SU-DHL-6 (cell line): ENCODE measurements around the gene C10orf53.

Experiments
- EZH2phosphoT487 ChIP-seq: fragments of 200-600 bp; sonication (generic), shearing (Covaris generic); conservative IDR thresholded peaks from 2 replicates; pipeline ENCODE4 v1.6.1; 2018; ENCODE audit warnings: mild to moderate bottlenecking, antibody characterized with exemption, low read length, moderate library complexity, mixed read lengths
- TF ChIP-seq, protein P1 (sequence below): fragments of 200-600 bp; sonication (generic); IDR thresholded peaks from one replicate; pipeline ENCODE4 v1.5.1; 2017; ENCODE audit warnings: antibody characterized with exemption, mild to moderate bottlenecking, low read length, moderate library complexity; ENCODE audit not compliant: insufficient read depth, poor library complexity, severe bottlenecking

DNA sequence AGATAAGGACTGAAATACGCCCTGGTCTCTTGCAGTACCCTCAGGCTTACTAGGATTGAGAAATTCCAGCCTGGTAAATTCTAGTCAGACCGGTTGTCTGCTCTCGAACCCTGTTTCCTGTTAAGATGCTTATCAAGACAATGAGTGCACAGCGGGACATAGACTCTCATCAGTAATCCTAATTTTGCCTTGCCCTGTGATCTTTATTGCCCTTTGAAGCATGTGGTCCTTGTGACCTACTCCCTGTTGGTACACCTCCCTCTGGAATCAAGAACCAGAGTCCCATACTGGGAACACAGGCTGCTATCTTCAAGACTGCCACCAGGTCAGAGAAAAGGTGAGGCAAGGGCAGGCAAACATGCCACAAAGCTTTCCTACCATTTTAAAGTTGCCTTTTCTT, 7.2 kb downstream of the C10orf53 start:
- TF ChIP-seq, protein P1, sequence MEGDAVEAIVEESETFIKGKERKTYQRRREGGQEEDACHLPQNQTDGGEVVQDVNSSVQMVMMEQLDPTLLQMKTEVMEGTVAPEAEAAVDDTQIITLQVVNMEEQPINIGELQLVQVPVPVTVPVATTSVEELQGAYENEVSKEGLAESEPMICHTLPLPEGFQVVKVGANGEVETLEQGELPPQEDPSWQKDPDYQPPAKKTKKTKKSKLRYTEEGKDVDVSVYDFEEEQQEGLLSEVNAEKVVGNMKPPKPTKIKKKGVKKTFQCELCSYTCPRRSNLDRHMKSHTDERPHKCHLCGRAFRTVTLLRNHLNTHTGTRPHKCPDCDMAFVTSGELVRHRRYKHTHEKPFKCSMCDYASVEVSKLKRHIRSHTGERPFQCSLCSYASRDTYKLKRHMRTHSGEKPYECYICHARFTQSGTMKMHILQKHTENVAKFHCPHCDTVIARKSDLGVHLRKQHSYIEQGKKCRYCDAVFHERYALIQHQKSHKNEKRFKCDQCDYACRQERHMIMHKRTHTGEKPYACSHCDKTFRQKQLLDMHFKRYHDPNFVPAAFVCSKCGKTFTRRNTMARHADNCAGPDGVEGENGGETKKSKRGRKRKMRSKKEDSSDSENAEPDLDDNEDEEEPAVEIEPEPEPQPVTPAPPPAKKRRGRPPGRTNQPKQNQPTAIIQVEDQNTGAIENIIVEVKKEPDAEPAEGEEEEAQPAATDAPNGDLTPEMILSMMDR = no peak
- no peak for TF ChIP-seq EZH2phosphoT487
